ENCODE data around the gene ATP6V1C2.
A peak's percentile ranks its signal among the peaks of the same experiment; 100 is the strongest.

Gene ATP6V1C2

DNA sequence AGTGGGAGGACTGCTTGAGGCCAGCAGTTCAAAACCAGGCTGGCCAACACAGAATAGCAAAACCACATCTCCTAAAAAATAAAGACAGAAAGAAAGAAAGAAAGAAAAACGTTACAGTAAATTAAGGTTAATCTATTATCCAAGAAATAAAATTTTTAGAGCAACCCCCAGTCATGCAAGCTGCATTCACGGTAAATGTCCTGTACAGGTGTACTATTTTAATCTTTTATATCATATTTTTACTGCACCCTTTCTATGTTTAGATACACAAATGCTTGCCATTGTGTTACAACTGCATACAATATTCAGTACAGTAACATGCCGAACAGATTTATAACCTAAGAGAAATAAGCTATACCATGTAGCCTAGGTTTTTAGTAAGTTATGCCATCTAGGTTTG, 85.1 kb downstream of the ATP6V1C2 start (continued):
- TF ChIP-seq HIC1 (tag by site-specific recombination; IDR thresholded peaks at IDR 0.05) = no peak
- TF ChIP-seq HOXA7 (CRISPR knock-in tag; IDR thresholded peaks at IDR 0.05; ENCODE audit: borderline replicate concordance) = no peak
- TF ChIP-seq ZNF366 (tag by site-specific recombination; conservative IDR thresholded peaks at IDR 0.05) = no peak
- TF ChIP-seq ZNF658 (tag by site-specific recombination; IDR thresholded peaks at IDR 0.05) = no peak
- no peak for TF ChIP-seq ZNF530 (tag by site-specific recombination; IDR thresholded peaks at IDR 0.05; ENCODE audit: low read depth)
- TF ChIP-seq MYNN (tag by site-specific recombination; IDR thresholded peaks at IDR 0.05; ENCODE audit: borderline replicate concordance) = no peak
- TF ChIP-seq ZNF677 (tag by site-specific recombination; IDR thresholded peaks at IDR 0.05) = no peak

DNA sequence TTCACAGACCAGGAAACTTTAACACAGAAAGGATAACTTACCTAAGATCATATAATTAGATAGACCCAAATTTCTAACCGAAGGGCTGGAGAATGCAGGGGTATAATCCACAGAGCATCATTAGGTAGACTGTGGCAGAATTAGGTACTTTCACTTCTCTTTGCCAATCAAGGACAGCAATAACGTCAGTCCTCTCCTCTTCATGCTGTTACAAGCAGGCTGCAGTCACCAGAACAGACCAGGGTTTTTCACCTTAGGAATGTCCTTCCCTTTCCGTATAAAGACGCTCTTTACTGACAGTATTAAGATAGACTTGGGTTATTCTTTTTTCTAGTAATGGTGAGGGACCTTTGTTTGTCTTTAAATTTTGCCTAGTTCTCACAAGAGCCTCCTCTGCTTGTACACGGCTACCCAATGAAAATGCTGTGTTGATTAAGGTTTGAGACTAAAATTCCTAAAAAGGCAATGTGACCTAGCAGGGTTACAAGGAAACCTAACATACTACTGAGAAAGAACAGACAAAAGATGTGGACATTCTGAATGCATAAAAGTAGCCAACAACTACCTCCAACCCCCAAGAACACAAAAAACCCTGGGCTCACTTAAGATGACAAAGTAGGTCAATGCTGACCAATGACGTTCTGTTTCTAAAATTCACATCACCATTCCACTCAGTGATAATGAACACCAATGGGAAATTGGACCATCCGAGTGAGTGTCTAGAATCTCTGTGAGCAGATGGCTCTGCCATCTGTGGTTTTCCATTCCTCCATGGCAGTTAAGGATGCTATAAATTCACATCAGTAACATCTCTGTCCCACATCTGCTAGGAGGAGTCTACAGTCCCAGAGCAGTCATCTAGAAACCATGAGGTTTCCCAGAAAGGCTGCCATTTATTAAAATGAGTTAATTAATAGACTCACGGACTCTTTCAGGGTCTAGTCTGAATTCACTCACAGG, 89.1 kb downstream of the ATP6V1C2 start:
- peaks cover 4 to 17% of the 10 kb centered on the region in 2 experiments; a peak in 2 of 3 replicates for H3K36me3 ChIP-seq (ENCODE audit: control insufficient read depth in 2 of 2, insufficient read depth in 1 of 2, low read length in 2 of 2)
- no peaks in the 10 kb centered on the region for H3K9me3 ChIP-seq (ENCODE audit: control insufficient read depth, insufficient read depth, low read depth, low read length)
- H3K4me1 ChIP-seq (ENCODE audit: control insufficient read depth, insufficient read depth, low read length) = peaks cover 9% of the 10 kb centered on the region
- ChIA-PET POLR2A (no interaction called here), CTCF (no interaction called here)
- no peak overlapping the region for H3K4me3 ChIP-seq (ENCODE audit: low read depth, low read length)
- H3K27ac ChIP-seq (ENCODE audit: extremely low read depth, low read depth, low read length) = no peak overlapping the region; the same call in 1 of the 2 replicates
- TF ChIP-seq INSM2 (tag by site-specific recombination; IDR thresholded peaks at IDR 0.05) (no peak), ZNF184 (tag by site-specific recombination; IDR thresholded peaks at IDR 0.05) (no peak), ZNF629 (tag by site-specific recombination; IDR thresholded peaks at IDR 0.05) (peak; percentile 61; the same call in 1 of the 2 replicates), ZNF274 (IDR thresholded peaks at IDR 0.05; ENCODE audit: low read length) (no peak), ZNF274 (tag by site-specific recombination; IDR thresholded peaks at IDR 0.05; ENCODE audit: borderline replicate concordance) (no peak), ZBTB49 (tag by site-specific recombination; IDR thresholded peaks at IDR 0.05; ENCODE audit: low read depth) (no peak), ZNF626 (tag by site-specific recombination; IDR thresholded peaks at IDR 0.05) (no peak), ZNF433 (tag by site-specific recombination; IDR thresholded peaks at IDR 0.05; ENCODE audit: low read depth) (no peak), ELK4 (IDR thresholded peaks at IDR 0.05; ENCODE audit: borderline replicate concordance, low read depth, low read length) (no peak), ZSCAN4 (tag by site-specific recombination; IDR thresholded peaks at IDR 0.05) (no peak), ZNF239 (tag by site-specific recombination; IDR thresholded peaks at IDR 0.05) (no peak), ZNF558 (tag by site-specific recombination; IDR thresholded peaks at IDR 0.05) (no peak), ZNF514 (tag by site-specific recombination; IDR thresholded peaks at IDR 0.05) (no peak), ZNF114 (tag by site-specific recombination; IDR thresholded peaks at IDR 0.05) (no peak), ZBTB21 (tag by site-specific recombination; IDR thresholded peaks at IDR 0.05) (0 out of 2 replicates have a peak, but pooled peaks have one; percentile 32), ZNF513 (tag by site-specific recombination; IDR thresholded peaks at IDR 0.05) (no peak)

Data from HEK293 (cell line).